IMR-90 (cell line): ENCODE data around the gene USH2A. TPM values are rescaled to one million over a fixed set of nuclear protein-coding genes. Genes with fewer than 3 reads are reported as not detected.

Source experiments
- ATAC-seq: fragments of 200-7000 bp; cut with Tn5 transposase; 2 replicates; pipeline ENCODE4 v1.9.1; 2020; ENCODE audit warnings: low read depth, mild to moderate bottlenecking, moderate library complexity
- BruUV-seq: library from RNA; stranded (reverse); fragments of 400-500 nt; replicated peaks from 2 replicates; lab custom pipeline; 2021; lab: Mats Ljungman, UMichigan
- CTCF ChIA-PET: fragments of 300-600 bp; formaldehyde crosslinking; extraction: SDS; loops from one replicate; lab custom pipeline; 2021; ENCODE audit warnings: antibody characterized with exemption; lab: Yijun Ruan, JAX
- POLR2A ChIA-PET: fragments of 300-600 bp; sonication (Branson Sonifier 250); formaldehyde crosslinking; loops from one replicate; lab custom pipeline; 2022; ENCODE audit warnings: antibody characterized with exemption; ENCODE audit not compliant: unreplicated experiment; lab: Charles Lee
- DNase-seq: peaks from one replicate; pipeline ENCODE4 v3.0.0; 2013
- H2AFZ ChIP-seq: replicated peaks from 2 replicates; pipeline ENCODE3; 2013; ENCODE audit warnings: low read length, mild to moderate bottlenecking; ENCODE audit not compliant: poor library complexity
- H2AK5ac ChIP-seq: 2 replicates; pipeline ENCODE4 v1.6.1; 2013; ENCODE audit warnings: low read depth, low read length, inconsistent platforms
- H2AK9ac ChIP-seq: replicated peaks from 2 replicates; pipeline ENCODE3; 2013; ENCODE audit warnings: mild to moderate bottlenecking, low read depth, low read length, moderate library complexity; ENCODE audit not compliant: poor library complexity
- H2BK120ac ChIP-seq: 2 replicates; pipeline ENCODE4 v1.6.1; 2013; ENCODE audit warnings: low read depth, low read length, inconsistent platforms
- H2BK15ac ChIP-seq: 3 replicates; pipeline ENCODE4 v1.6.1; 2013; ENCODE audit warnings: low read depth, low read length, inconsistent platforms
- H2BK20ac ChIP-seq: 2 replicates; pipeline ENCODE4 v1.6.1; 2013; ENCODE audit warnings: low read depth, mild to moderate bottlenecking, inconsistent platforms, low read length, moderate library complexity
- H2BK5ac ChIP-seq: 2 replicates; pipeline ENCODE4 v1.6.1; 2013; ENCODE audit warnings: mild to moderate bottlenecking, low read depth, low read length, inconsistent platforms; ENCODE audit not compliant: poor library complexity, severe bottlenecking
- H3K14ac ChIP-seq: replicated peaks from 2 replicates; pipeline ENCODE4 v1.6.1; 2013; ENCODE audit warnings: low read depth, low read length, inconsistent platforms
- H3K18ac ChIP-seq: 2 replicates; pipeline ENCODE4 v1.6.1; 2013; ENCODE audit warnings: low read depth, low read length, control low read depth
- H3K23ac ChIP-seq: 2 replicates; pipeline ENCODE4 v1.6.1; 2013; ENCODE audit warnings: low read depth, low read length, inconsistent platforms
- H3K27ac ChIP-seq: 2 replicates; pipeline ENCODE4 v1.5.1; 2013; ENCODE audit warnings: mild to moderate bottlenecking, control low read depth, low read length; ENCODE audit not compliant: insufficient read depth
- H3K27me3 ChIP-seq: 2 replicates; pipeline ENCODE4 v1.6.1; 2013; ENCODE audit warnings: low read length; ENCODE audit not compliant: control insufficient read depth, insufficient read depth
- H3K36me3 ChIP-seq: 2 replicates; pipeline ENCODE4 v1.6.1; 2013; ENCODE audit warnings: low read length, mixed read lengths; ENCODE audit not compliant: control insufficient read depth, insufficient read depth
- H3K4ac ChIP-seq: 2 replicates; pipeline ENCODE4 v1.6.1; 2013; ENCODE audit warnings: low read depth, low read length, inconsistent platforms
- H3K4me1 ChIP-seq: 2 replicates; pipeline ENCODE4 v1.6.1; 2013; ENCODE audit warnings: low read length, mixed read lengths; ENCODE audit not compliant: control insufficient read depth, insufficient read depth
- H3K4me2 ChIP-seq: 2 replicates; pipeline ENCODE4 v1.6.1; 2013; ENCODE audit warnings: low read depth, mild to moderate bottlenecking, control low read depth, low read length, moderate library complexity
- H3K4me3 ChIP-seq: 2 replicates; pipeline ENCODE4 v1.5.1; 2013; ENCODE audit warnings: low read depth, mild to moderate bottlenecking, control low read depth, low read length, moderate library complexity; ENCODE audit not compliant: insufficient read depth
- H3K56ac ChIP-seq: 2 replicates; pipeline ENCODE4 v1.6.1; 2013; ENCODE audit warnings: low read length, inconsistent platforms; ENCODE audit not compliant: insufficient read depth; ENCODE audit errors: extremely low read depth
- H3K79me1 ChIP-seq, 2 experiments: 2 replicates each; pipeline ENCODE4 v1.6.1; 2013; ENCODE audit warnings: low read length in 2 of 2, inconsistent platforms in 1 of 2, low read depth in 1 of 2
- H3K9ac ChIP-seq: 2 replicates; pipeline ENCODE4 v1.6.1; 2013; ENCODE audit warnings: low read depth, low read length, control low read depth
- H3K9me1 ChIP-seq: 2 replicates; pipeline ENCODE4 v1.6.1; 2013; ENCODE audit warnings: low read length, inconsistent platforms; ENCODE audit not compliant: insufficient read depth
- H3K9me3 ChIP-seq: 2 replicates; pipeline ENCODE4 v1.6.1; 2013; ENCODE audit warnings: low read length; ENCODE audit not compliant: control insufficient read depth, insufficient read depth
- H4K20me1 ChIP-seq: 2 replicates; pipeline ENCODE4 v1.6.1; 2013; ENCODE audit warnings: low read length, inconsistent platforms; ENCODE audit not compliant: insufficient read depth
- H4K5ac ChIP-seq: 2 replicates; pipeline ENCODE4 v1.6.1; 2013; ENCODE audit warnings: mild to moderate bottlenecking, low read depth, low read length, control low read depth
- H4K8ac ChIP-seq, 2 experiments: 2 replicates each; pipeline ENCODE4 v1.6.1; 2013; ENCODE audit warnings: low read depth in 2 of 2, low read length in 2 of 2, control low read depth in 1 of 2, inconsistent platforms in 1 of 2
- H4K91ac ChIP-seq: 2 replicates; pipeline ENCODE4 v1.6.1; 2013; ENCODE audit warnings: low read depth, low read length, inconsistent platforms; ENCODE audit not compliant: insufficient read depth
- CTCF ChIP-seq: conservative IDR thresholded peaks from 2 replicates; pipeline ENCODE4 v1.5.1; 2012; ENCODE audit warnings: mild to moderate bottlenecking, low read depth, low read length, improper control_type of control experiment
- MAFK ChIP-seq: IDR thresholded peaks from 2 replicates; pipeline ENCODE4 v1.6.1; 2012; ENCODE audit warnings: low read depth, low read length, improper control_type of control experiment
- RAD21 ChIP-seq: IDR thresholded peaks from 2 replicates; pipeline ENCODE4 v1.6.1; 2012; ENCODE audit warnings: low read length, improper control_type of control experiment
- SMC3 ChIP-seq: fragments of 150-350 bp; IDR thresholded peaks from 2 replicates; pipeline ENCODE4 v1.6.1; 2016; ENCODE audit warnings: low read depth, mild to moderate bottlenecking, antibody characterized with exemption, low read length, moderate library complexity
- WGBS, 2 experiments: methylation state at CpG; one replicate each; pipeline versions ENCODE4 v1.1.5 to v1.1.7; 2013; ENCODE audit warnings: missing lambda C conversion rate in 2 of 2; ENCODE audit not compliant: insufficient read length in 1 of 2; ENCODE audit errors: extremely low coverage in 2 of 2; 5-methylcytosine and 5-hydroxymethylcytosine counted together
- dilution Hi-C: fragments of 300-500 bp; cut with HindIII; formaldehyde crosslinking; loops from one replicate; pipeline ENCODE4 v1.14.3; 2018; ENCODE audit warnings: low sequenced_read_pairs; ENCODE audit not compliant: unreplicated experiment
- in situ Hi-C: fragments of 300-500 bp; cut with MboI; formaldehyde crosslinking; loops from 3 replicates; pipeline ENCODE4 v1.14.3; 2019; ENCODE audit warnings: low sequenced_read_pairs, inconsistent platforms, mixed read lengths
- intact Hi-C: fragments of 100-400 bp; cut with micrococcal nuclease; formaldehyde crosslinking; loops from 2 replicates; pipeline ENCODE4 v1.10.0; 2022
- polyA plus RNA-seq, 3 experiments: library from polyadenylated mRNA; depleted of rRNA; stranded (reverse); fragments of >200 nt; gene quantifications; 2 replicates each; pipeline ENCODE4 v1.2.3, GENCODE V29; 2012; ENCODE audit warnings: low replicate concordance in 1 of 3
- total RNA-seq: library from RNA; depleted of rRNA; stranded (reverse); fragments of >200 nt; gene quantifications from 2 replicates; pipeline ENCODE4 v1.2.3, GENCODE V29; 2012

Gene USH2A
- total and polyA plus RNA-seq, 2 of the 4 experiments (the other 2 are of a cell fraction), result under 0.01 to 0.02 TPM

GRCh38 chr1:215682232-215682631, 741.0 kb downstream of the USH2A start:
- no peak overlapping the region for H4K8ac ChIP-seq
- H2BK5ac ChIP-seq, result no peak overlapping the region
- TF ChIP-seq RAD21 (peak; percentile 58), MAFK (no peak), CTCF (peak; percentile 45), SMC3 (peak; percentile 30; the same call in 1 of the 2 replicates)
- no peak overlapping the region for H3K4me2 ChIP-seq
- H2BK120ac ChIP-seq, result no peak overlapping the region
- H2AFZ ChIP-seq, result no peak overlapping the region
- dilution Hi-C loops, result no loop called here
- no peak overlapping the region for H3K14ac ChIP-seq
- 0 out of 2 replicates have a peak, but pooled peaks cover 3% of the 10 kb centered on the region for H3K9me1 ChIP-seq
- no peaks in the 10 kb centered on the region for H3K36me3 ChIP-seq
- H4K20me1 ChIP-seq, result no peaks in the 10 kb centered on the region
- no peak overlapping the region for H4K91ac ChIP-seq
- H3K27ac ChIP-seq, result no peak overlapping the region
- no peaks in the 10 kb centered on the region for H3K79me1 ChIP-seq
- no TSS peak for BruUV-seq
- in situ Hi-C loops, result no loop called here
- H3K4me3 ChIP-seq, result no peak overlapping the region
- H4K5ac ChIP-seq, result no peak overlapping the region
- ChIA-PET CTCF (interaction anchor here (0.6 to 1.7 kb wide), 4 partner anchors 67 to 959 kb away, joined by 3 to 4 read pairs (median 4); no protein-coding TSS in a partner anchor), POLR2A (no interaction called here)
- intact Hi-C loops, result no loop called here
- no peak overlapping the region for H3K56ac ChIP-seq
- H3K18ac ChIP-seq, result no peak overlapping the region
- no peak overlapping the region for H2BK15ac ChIP-seq
- H3K27me3 ChIP-seq, result no peaks in the 10 kb centered on the region
- H2AK5ac ChIP-seq, result no peak overlapping the region
- ATAC-seq (no peak), DNase-seq (peak; percentile 33)
- H3K4ac ChIP-seq, result no peak overlapping the region
- no peaks in the 10 kb centered on the region for H3K9me3 ChIP-seq
- H3K4me1 ChIP-seq, result no peaks in the 10 kb centered on the region
- no CpG with 5 or more reads among the region's 2 CpGs for WGBS, 2 experiments
- H3K9ac ChIP-seq, result no peak overlapping the region
- H2AK9ac ChIP-seq, result no peak overlapping the region
- H2BK20ac ChIP-seq, result no peak overlapping the region
- no peak overlapping the region for H3K23ac ChIP-seq
